ENCODE results near the gene COL27A1. TPM values are rescaled to one million over a fixed set of nuclear protein-coding genes. Genes with fewer than 3 reads are reported as not detected.

Gene COL27A1
- total RNA-seq (10 to 100 TPM; 18.4 to 25.6 TPM), polyA plus RNA-seq (10 to 100 TPM; 10.9 to 16.3 TPM)
- long read RNA-seq, donor 1, transcript COL27A1-206 (3 exons, 666 nt) = major isoform, 7 of 249 reads
- long read RNA-seq, donor 1, transcript COL27A1-203 (3 exons, 1,946 nt) = minor isoform, 6 of 249 reads
- long read RNA-seq, donor 1, partial matches to known transcripts = 202 of 249 reads
- long read RNA-seq, donor 1, other reads (novel, unspliced or antisense) = 32 of 249 reads
- long read RNA-seq, donor 2, partial matches to known transcripts = 32 of 46 reads
- long read RNA-seq, donor 2, other reads (novel, unspliced or antisense) = 12 of 46 reads
- long read RNA-seq, donor 3, transcript COL27A1-206 (3 exons, 666 nt) = minor isoform, 5 of 136 reads
- long read RNA-seq, donor 3, transcript COL27A1-203 (3 exons, 1,946 nt) = major isoform, 6 of 136 reads
- long read RNA-seq, donor 3, partial matches to known transcripts = 125 of 136 reads
- long read RNA-seq, donor 3, other reads (novel, unspliced or antisense) = 0 of 136 reads
- long read RNA-seq, donor 4, transcript COL27A1-206 (3 exons, 666 nt) = major isoform, 5 of 101 reads
- long read RNA-seq, donor 4, partial matches to known transcripts = 88 of 101 reads
- long read RNA-seq, donor 4, other reads (novel, unspliced or antisense) = 5 of 101 reads
- long read RNA-seq, donor 5, transcript COL27A1-206 (3 exons, 666 nt) = minor isoform, 8 of 233 reads
- long read RNA-seq, donor 5, transcript COL27A1-203 (3 exons, 1,946 nt) = major isoform, 11 of 233 reads
- long read RNA-seq, donor 5, partial matches to known transcripts = 183 of 233 reads
- long read RNA-seq, donor 5, other reads (novel, unspliced or antisense) = 31 of 233 reads

DNA sequence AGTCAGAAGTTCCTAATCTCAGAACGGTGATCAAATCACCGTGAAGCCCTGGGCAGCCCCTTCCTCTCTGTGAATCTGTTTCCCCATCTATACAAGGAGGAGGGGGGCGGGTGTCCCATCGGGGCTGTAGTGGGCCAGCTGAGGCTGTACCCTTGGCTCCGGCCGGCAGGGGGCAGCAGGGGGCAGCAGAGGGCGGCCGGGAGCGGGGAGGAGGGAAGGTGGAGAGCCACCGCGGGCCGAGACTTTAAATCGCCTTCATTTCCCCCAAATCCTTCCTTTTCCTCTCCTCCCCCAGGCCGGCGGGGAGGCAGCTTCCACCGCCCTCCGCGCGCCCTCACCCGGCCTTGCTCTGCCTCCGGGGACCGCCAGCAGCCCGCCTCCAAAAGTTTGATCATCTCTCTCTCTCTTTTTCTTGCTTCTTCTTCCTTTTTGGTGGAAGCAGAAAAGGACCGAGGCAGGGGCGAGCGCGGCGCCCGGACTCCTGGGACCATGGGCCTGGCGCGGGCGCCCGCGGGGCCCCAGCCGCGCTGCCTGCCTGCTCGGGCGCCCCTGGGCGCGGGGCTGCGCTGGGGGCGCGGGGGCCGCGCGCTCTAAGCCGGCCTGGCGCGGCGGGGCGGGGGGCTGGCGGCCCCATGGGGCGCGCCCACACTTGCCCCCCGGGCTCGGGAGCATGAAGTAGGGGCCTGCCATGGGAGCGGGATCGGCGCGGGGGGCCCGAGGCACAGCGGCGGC is at the start of gene COL27A1:
Gene COL27A1, plus strand, starts transcription at position 275 of the 732 bp plus-strand sequence. Its CDS starts 414 bp downstream, at position 689.
- peak within 1 kb of the TSS in 1 of 2 donors; percentile 30 for H3K27ac ChIP-seq (ENCODE audit: low read depth in 1 of 2, low read length in 1 of 2)
- H3K4me3 ChIP-seq = peak within 1 kb of the TSS; percentile 39
- peak; percentile 70 for TF ChIP-seq CTCF (IDR thresholded peaks at IDR 0.05; ENCODE audit: control extremely low read depth, extremely low read depth)
- no peaks in the 10 kb centered on the region for H3K36me3 ChIP-seq (ENCODE audit: control insufficient read depth in 4 of 4, insufficient read depth in 4 of 4, low read length in 4 of 4)
- DNase-seq = peak; percentile 90 to 93 (median 92)
- no peak within 1 kb of the TSS for H3K9ac ChIP-seq (ENCODE audit: insufficient read depth in 1 of 2, low read length in 2 of 2)
- no peaks in the 10 kb centered on the region for H3K9me3 ChIP-seq (ENCODE audit: control insufficient read depth in 4 of 4, insufficient read depth in 3 of 4, low read length in 3 of 4)
- peaks cover 0 to 14% (median 11%) of the 10 kb centered on the region in 3 donors for H3K27me3 ChIP-seq (ENCODE audit: control insufficient read depth in 3 of 3, insufficient read depth in 3 of 3, low read length in 2 of 3)
- peak; percentile 79 for ATAC-seq (ENCODE audit: insufficient read depth, low FRiP score)
- H3K4me1 ChIP-seq (ENCODE audit: control insufficient read depth in 5 of 5, insufficient read depth in 5 of 5, low read length in 5 of 5) = peaks cover 3 to 32% (median 8%) of the 10 kb centered on the region in 5 donors
- WGBS, 2 donors = 0 to 1% methylated on average over 34 to 63 of the region's 63 CpGs

GRCh38 chr9:114107286-114108001 is 47.9 kb upstream of the COL27A1 start:
- Histone ChIP-seq H3K4me3 (no peak overlapping the region), H3K27me3 (ENCODE audit: control insufficient read depth in 3 of 3, insufficient read depth in 3 of 3, low read length in 2 of 3) (peaks cover 0 to 2% (median 0%) of the 10 kb centered on the region in 3 donors), H3K9me3 (ENCODE audit: control insufficient read depth in 4 of 4, insufficient read depth in 3 of 4, low read length in 3 of 4) (no peaks in the 10 kb centered on the region), H3K36me3 (ENCODE audit: control insufficient read depth in 4 of 4, insufficient read depth in 4 of 4, low read length in 4 of 4) (no peaks in the 10 kb centered on the region), H3K9ac (ENCODE audit: insufficient read depth in 1 of 2, low read length in 2 of 2) (no peak overlapping the region), H3K4me1 (ENCODE audit: control insufficient read depth in 5 of 5, insufficient read depth in 5 of 5, low read length in 5 of 5) (peaks cover 0 to 8% (median 2%) of the 10 kb centered on the region in 5 donors), H3K27ac (ENCODE audit: low read depth in 1 of 2, low read length in 1 of 2) (no peak overlapping the region)
- no peak for TF ChIP-seq CTCF (IDR thresholded peaks at IDR 0.05; ENCODE audit: control extremely low read depth, extremely low read depth)
- no peak for DNase-seq
- ATAC-seq (ENCODE audit: insufficient read depth, low FRiP score) = no peak
- WGBS, 2 donors = 65 to 72% methylated on average over 13 of the region's 13 CpGs

DNA sequence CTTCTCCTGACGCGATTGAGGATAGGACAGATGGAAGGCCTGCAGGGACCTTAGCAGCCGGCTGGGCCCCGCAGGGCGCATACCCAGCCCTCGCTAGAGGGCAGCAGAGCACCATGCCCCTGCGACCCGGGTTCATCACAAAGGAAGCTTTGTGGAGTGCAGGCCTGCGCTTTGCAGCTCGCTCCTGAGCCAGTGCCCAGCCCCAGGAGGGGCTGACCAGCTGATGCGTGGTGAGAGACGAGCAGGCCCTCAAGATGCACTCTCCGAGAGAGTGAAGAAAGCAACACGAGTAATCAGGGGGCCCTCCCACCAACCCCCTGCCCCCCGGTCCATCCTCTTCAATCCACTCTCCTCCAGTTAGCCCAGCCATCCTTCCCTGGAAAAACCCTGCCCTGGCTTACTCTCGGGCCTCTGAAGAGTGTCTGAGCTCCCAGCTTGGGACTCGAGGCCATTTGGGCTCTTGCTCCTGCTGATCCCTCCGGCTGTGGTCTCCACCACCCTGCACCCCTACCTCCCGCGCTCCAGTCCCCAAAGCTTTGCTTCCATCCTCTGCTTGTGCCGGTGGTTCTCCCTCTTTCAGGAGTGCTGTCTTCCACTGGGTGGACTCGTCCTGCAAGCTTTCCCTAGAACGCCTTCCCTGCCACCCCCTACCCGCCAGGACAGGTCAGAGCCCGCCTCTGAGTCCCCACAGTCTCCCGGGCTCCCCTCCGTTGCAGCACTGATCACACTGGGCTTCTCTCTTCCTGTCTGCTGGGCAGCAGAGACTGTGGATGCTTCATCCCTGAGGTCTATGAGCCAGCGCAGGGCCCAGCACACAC is 47.1 kb upstream of the COL27A1 start:
- Histone ChIP-seq H3K27me3 (ENCODE audit: control insufficient read depth in 3 of 3, insufficient read depth in 3 of 3, low read length in 2 of 3) (peaks cover 0 to 2% (median 0%) of the 10 kb centered on the region in 3 donors), H3K27ac (ENCODE audit: low read depth in 1 of 2, low read length in 1 of 2) (no peak overlapping the region), H3K9me3 (ENCODE audit: control insufficient read depth in 4 of 4, insufficient read depth in 3 of 4, low read length in 3 of 4) (no peaks in the 10 kb centered on the region), H3K4me3 (no peak overlapping the region), H3K9ac (ENCODE audit: insufficient read depth in 1 of 2, low read length in 2 of 2) (no peak overlapping the region), H3K4me1 (ENCODE audit: control insufficient read depth in 5 of 5, insufficient read depth in 5 of 5, low read length in 5 of 5) (peaks cover 0 to 9% (median 2%) of the 10 kb centered on the region in 5 donors), H3K36me3 (ENCODE audit: control insufficient read depth in 4 of 4, insufficient read depth in 4 of 4, low read length in 4 of 4) (no peaks in the 10 kb centered on the region)
- DNase-seq (peak; percentile 90 to 92 (median 90)), ATAC-seq (ENCODE audit: insufficient read depth, low FRiP score) (peak; percentile 97)
- peak; percentile 58 for TF ChIP-seq CTCF (IDR thresholded peaks at IDR 0.05; ENCODE audit: control extremely low read depth, extremely low read depth)
- WGBS, 2 donors = 44 to 47% methylated on average over 28 of the region's 28 CpGs

All from lung (tissue), 16 donors.